ENCODE results near the gene TTLL1.

Gene TTLL1

GRCh38 chr22:42993651-42994275, 95.4 kb downstream of the TTLL1 start:
- DNase-seq (ENCODE audit: low spot score): no peak

GRCh38 chr22:42992886-42993479, 96.2 kb downstream of the TTLL1 start:
- no peak for DNase-seq (ENCODE audit: low spot score)

GRCh38 chr22:42992092-42992491, 97.1 kb downstream of the TTLL1 start:
- no peak for DNase-seq (ENCODE audit: low spot score)

GRCh38 chr22:42991010-42991651, 98.1 kb downstream of the TTLL1 start:
- no peak for DNase-seq (ENCODE audit: low spot score)

GRCh38 chr22:42990131-42990838, 98.9 kb downstream of the TTLL1 start:
- DNase-seq (ENCODE audit: low spot score): no peak
